ENCODE results near the gene BBS4. TPM values are rescaled to one million over a fixed set of nuclear protein-coding genes. Genes with fewer than 3 reads are reported as not detected.
"Not testable (repeated sequence)": the region's sequence is repeated elsewhere in the genome, so short reads cannot be mapped to it uniquely, and the experiment has no call there.

BBS4 gene
- total RNA-seq, 1 donor from 2014 or later, result 26.6 TPM

DNA sequence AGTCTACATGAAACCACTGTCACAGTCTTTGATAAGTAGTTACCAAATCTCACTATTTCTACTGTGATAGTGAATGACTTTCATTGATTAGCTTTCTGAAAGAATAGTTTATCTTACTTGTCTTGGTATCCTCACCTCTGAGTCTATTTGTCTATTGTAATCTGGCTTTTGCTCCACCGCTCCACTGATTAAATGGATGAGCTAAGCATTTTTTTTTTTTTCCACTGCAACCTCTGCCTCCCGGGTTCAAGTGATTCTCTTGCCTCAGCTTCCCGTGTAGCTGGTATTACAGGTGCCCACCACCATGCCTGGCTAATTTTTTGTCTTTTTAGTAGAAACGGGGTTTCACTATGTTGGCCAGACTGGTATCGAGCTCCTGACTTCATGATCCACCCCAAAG lies 12.9 kb downstream of the BBS4 start:
- no peak overlapping the region for H3K9ac ChIP-seq (ENCODE audit: low read depth in 1 of 3, low read length in 3 of 3)
- no peak overlapping the region for H3K27ac ChIP-seq (ENCODE audit: low read depth, low read length)
- H3K27me3 ChIP-seq (ENCODE audit: control insufficient read depth in 3 of 3, insufficient read depth in 3 of 3, low read length in 3 of 3), result no peaks in the 10 kb centered on the region
- H3K36me3 ChIP-seq (ENCODE audit: control insufficient read depth in 3 of 3, insufficient read depth in 3 of 3, low read length in 3 of 3), result peaks cover 0 to 3% (median 0%) of the 10 kb centered on the region in 3 donors
- no peaks in the 10 kb centered on the region for H3K9me3 ChIP-seq (ENCODE audit: control insufficient read depth in 3 of 3, low read length in 3 of 3)
- H3K4me3 ChIP-seq (ENCODE audit: low read length in 3 of 3), result no peak overlapping the region
- H3K4me1 ChIP-seq (ENCODE audit: control insufficient read depth in 3 of 3, insufficient read depth in 3 of 3, low read length in 3 of 3), result no peaks in the 10 kb centered on the region

DNA sequence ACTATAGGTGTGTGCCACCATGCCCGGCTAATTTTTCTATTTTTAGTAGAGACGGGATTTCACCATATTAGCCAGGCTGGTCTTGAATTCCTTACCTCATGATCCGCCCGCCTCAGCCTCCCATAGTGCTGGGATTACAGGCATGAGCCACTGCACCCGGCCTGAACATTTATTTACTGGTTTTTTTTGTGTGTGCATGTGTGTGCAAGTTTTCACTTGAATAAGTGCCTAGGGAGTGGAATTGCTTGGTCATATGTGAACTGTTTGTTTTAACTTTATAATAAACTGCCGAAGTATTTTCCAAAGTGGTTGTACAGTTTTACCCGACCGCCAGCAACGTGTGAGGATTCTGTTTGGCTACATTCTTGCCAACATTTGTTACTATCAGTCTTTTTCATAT lies 14.1 kb downstream of the BBS4 start:
- H3K9ac ChIP-seq (ENCODE audit: low read depth in 1 of 3, low read length in 3 of 3), result no peak overlapping the region
- no peak overlapping the region for H3K4me3 ChIP-seq (ENCODE audit: low read length in 3 of 3)
- no peak overlapping the region for H3K27ac ChIP-seq (ENCODE audit: low read depth, low read length)
- H3K9me3 ChIP-seq (ENCODE audit: control insufficient read depth in 3 of 3, low read length in 3 of 3), result no peaks in the 10 kb centered on the region
- H3K4me1 ChIP-seq (ENCODE audit: control insufficient read depth in 3 of 3, insufficient read depth in 3 of 3, low read length in 3 of 3), result no peaks in the 10 kb centered on the region
- H3K27me3 ChIP-seq (ENCODE audit: control insufficient read depth in 3 of 3, insufficient read depth in 3 of 3, low read length in 3 of 3), result no peaks in the 10 kb centered on the region
- H3K36me3 ChIP-seq (ENCODE audit: control insufficient read depth in 3 of 3, insufficient read depth in 3 of 3, low read length in 3 of 3), result peaks cover 0 to 3% (median 0%) of the 10 kb centered on the region in 3 donors

DNA sequence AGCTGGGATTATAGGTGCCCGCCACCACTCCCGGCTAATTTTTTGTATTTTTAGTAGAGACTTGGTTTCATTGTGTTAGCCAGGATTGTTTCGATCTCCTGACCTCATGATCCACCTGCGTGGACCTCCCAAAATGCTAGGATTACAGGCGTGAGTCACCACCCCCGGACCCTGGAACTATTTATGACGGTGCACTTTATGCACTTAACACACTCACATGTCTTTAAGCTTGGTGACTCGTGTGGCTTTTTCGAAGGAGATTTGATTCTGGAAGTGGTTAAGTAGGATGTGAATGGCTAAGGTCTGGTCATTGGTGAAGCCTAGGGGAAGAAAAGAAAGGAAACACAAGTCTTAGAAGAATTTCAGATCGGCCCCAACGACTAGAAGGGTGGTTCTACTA lies 20.3 kb downstream of the BBS4 start:
- Histone ChIP-seq H3K9me3 (ENCODE audit: control insufficient read depth in 3 of 3, low read length in 3 of 3) (no peaks in the 10 kb centered on the region), H3K27me3 (ENCODE audit: control insufficient read depth in 3 of 3, insufficient read depth in 3 of 3, low read length in 3 of 3) (no peaks in the 10 kb centered on the region), H3K4me1 (ENCODE audit: control insufficient read depth in 3 of 3, insufficient read depth in 3 of 3, low read length in 3 of 3) (no peaks in the 10 kb centered on the region), H3K36me3 (ENCODE audit: control insufficient read depth in 3 of 3, insufficient read depth in 3 of 3, low read length in 3 of 3) (peaks cover 0 to 2% (median 0%) of the 10 kb centered on the region in 3 donors), H3K4me3 (ENCODE audit: low read length in 3 of 3) (no peak overlapping the region), H3K27ac (ENCODE audit: low read depth, low read length) (no peak overlapping the region), H3K9ac (ENCODE audit: low read depth in 1 of 3, low read length in 3 of 3) (no peak overlapping the region)

DNA sequence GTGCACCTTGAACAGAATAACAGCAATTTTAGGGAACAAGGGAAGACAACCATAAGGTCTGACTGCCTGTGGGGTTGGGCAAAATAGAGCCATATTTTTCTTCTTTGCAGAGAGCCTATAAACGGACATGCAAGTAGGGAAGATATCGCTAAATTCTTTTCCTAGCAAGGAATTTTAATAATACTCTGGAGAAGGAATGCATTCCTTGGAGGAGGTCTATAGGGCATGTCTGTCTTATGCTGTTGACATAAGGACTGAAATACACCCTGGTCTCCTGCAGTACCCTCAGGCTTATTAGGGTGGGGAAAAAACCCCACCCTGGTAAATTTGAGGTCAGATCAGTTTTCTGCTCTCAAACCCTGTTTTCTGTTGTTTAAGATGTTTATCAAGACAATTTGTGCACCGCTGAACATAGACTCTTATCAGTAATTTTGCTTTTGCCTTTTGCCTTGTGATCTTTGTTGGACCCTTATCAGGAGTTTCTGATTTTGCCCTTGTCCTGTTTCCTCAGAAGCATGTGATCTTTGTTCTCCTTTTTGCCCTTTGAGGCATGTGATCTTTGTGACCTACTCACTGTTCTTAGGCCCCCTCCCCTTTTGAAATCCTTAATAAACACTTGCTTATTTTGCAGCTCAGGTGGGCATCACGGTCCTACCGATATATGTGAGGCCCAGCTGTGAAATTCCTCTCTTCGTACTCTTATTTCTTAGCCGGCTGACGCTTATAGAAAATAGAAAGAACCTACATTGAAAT lies 22.7 kb downstream of the BBS4 start:
- H3K36me3 ChIP-seq (ENCODE audit: control insufficient read depth in 3 of 3, insufficient read depth in 3 of 3, low read length in 3 of 3), result peaks cover 2 to 15% (median 14%) of the 10 kb centered on the region in 3 donors
- H3K4me1 ChIP-seq (ENCODE audit: control insufficient read depth in 3 of 3, insufficient read depth in 3 of 3, low read length in 3 of 3); H3K27me3 ChIP-seq (ENCODE audit: control insufficient read depth in 3 of 3, insufficient read depth in 3 of 3, low read length in 3 of 3): not testable (repeated sequence)

DNA sequence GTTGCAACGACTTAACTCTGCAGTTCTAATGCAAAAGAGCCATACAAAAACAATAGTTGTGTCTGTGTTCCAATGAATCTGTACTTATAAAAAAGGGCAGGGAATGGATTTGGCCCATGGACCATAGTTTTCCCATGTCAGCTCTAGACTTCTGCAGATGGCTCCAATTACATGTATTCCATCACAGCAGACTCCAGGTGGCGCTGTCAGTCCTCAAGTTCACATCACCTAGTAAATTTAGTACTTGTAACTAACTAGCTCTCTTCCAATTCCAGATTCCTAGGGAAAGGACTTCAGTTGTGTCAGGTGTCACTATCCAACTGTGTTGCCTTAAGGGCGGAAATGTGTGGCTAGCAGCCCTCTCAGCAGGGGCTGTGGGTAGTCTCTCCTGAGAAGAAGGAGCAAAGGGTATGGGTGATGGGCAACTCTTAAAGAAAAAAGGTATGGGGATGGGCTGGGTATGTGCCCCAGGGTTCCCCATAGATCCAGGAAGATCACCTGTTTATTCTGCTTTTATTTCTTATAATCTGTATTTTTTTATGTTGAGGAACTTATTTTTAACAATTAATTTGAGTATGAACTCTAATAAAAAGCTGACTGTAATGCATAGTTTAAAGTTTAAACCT lies 36.2 kb downstream of the BBS4 start:
- Histone ChIP-seq H3K4me1 (ENCODE audit: control insufficient read depth in 3 of 3, insufficient read depth in 3 of 3, low read length in 3 of 3) (peaks cover 0 to 2% (median 0%) of the 10 kb centered on the region in 3 donors), H3K36me3 (ENCODE audit: control insufficient read depth in 3 of 3, insufficient read depth in 3 of 3, low read length in 3 of 3) (peaks cover 0 to 8% (median 5%) of the 10 kb centered on the region in 3 donors), H3K9ac (ENCODE audit: low read depth in 1 of 3, low read length in 3 of 3) (no peak overlapping the region), H3K9me3 (ENCODE audit: control insufficient read depth in 3 of 3, low read length in 3 of 3) (no peaks in the 10 kb centered on the region), H3K27me3 (ENCODE audit: control insufficient read depth in 3 of 3, insufficient read depth in 3 of 3, low read length in 3 of 3) (no peaks in the 10 kb centered on the region), H3K4me3 (ENCODE audit: low read length in 3 of 3) (no peak overlapping the region), H3K27ac (ENCODE audit: low read depth, low read length) (no peak overlapping the region)

More for the DNA sequence above, 22.7 kb downstream of the BBS4 start:
- not testable (repeated sequence) for H3K4me3 ChIP-seq (ENCODE audit: low read length in 3 of 3); H3K9ac ChIP-seq (ENCODE audit: low read depth in 1 of 3, low read length in 3 of 3); H3K27ac ChIP-seq (ENCODE audit: low read depth, low read length); H3K9me3 ChIP-seq (ENCODE audit: control insufficient read depth in 3 of 3, low read length in 3 of 3)

DNA sequence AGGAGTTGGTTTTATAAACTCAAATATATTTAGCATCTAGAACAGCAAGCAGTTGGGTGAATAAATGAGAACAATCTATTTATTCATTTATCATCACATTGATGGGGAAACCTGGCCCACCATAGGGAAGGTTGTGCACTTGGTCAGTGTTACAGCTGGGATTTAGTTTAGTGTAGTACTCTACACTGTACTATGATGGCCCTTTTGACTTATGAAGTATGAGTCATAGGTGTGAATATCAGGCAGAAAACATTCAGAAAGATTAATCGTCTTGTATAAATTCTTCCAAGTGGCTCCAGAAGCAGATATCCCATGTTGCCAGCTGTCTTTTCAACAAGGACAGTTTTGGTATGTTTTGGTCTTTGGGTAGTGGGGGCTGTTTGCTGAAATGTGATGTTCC lies 38.0 kb downstream of the BBS4 start:
- H3K27me3 ChIP-seq (ENCODE audit: control insufficient read depth in 3 of 3, insufficient read depth in 3 of 3, low read length in 3 of 3), result no peaks in the 10 kb centered on the region
- H3K4me1 ChIP-seq (ENCODE audit: control insufficient read depth in 3 of 3, insufficient read depth in 3 of 3, low read length in 3 of 3), result peaks cover 0 to 2% (median 0%) of the 10 kb centered on the region in 3 donors
- H3K36me3 ChIP-seq (ENCODE audit: control insufficient read depth in 3 of 3, insufficient read depth in 3 of 3, low read length in 3 of 3), result peaks cover 4 to 15% (median 5%) of the 10 kb centered on the region in 3 donors
- no peaks in the 10 kb centered on the region for H3K9me3 ChIP-seq (ENCODE audit: control insufficient read depth in 3 of 3, low read length in 3 of 3)
- H3K27ac ChIP-seq (ENCODE audit: low read depth, low read length), result no peak overlapping the region
- no peak overlapping the region for H3K9ac ChIP-seq (ENCODE audit: low read depth in 1 of 3, low read length in 3 of 3)
- H3K4me3 ChIP-seq (ENCODE audit: low read length in 3 of 3), result no peak overlapping the region

DNA sequence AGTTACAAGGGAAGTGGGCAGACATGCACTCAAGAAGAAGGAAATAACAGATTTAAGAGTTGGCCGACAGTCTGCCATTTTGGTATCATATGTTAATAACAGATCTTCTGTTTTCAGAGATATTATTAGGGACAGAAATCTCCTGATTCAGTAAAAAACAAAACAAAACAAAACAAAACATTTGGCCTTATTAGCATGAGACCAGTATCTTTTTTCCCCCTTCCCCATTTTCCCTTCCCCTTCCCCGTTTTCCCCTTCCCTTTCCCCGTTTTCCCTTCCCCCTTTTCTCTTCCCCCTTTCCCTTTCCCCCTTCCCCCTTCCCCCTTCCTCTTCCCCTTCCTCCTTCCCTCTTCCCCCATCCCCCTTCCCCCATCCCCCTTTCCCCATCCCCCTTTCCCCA lies 39.4 kb downstream of the BBS4 start:
- H3K9me3 ChIP-seq (ENCODE audit: control insufficient read depth in 3 of 3, low read length in 3 of 3), result no peaks in the 10 kb centered on the region
- no peak overlapping the region for H3K27ac ChIP-seq (ENCODE audit: low read depth, low read length)
- peaks cover 0 to 2% (median 0%) of the 10 kb centered on the region in 3 donors for H3K4me1 ChIP-seq (ENCODE audit: control insufficient read depth in 3 of 3, insufficient read depth in 3 of 3, low read length in 3 of 3)
- H3K9ac ChIP-seq (ENCODE audit: low read depth in 1 of 3, low read length in 3 of 3), result no peak overlapping the region
- H3K4me3 ChIP-seq (ENCODE audit: low read length in 3 of 3), result no peak overlapping the region
- no peaks in the 10 kb centered on the region for H3K27me3 ChIP-seq (ENCODE audit: control insufficient read depth in 3 of 3, insufficient read depth in 3 of 3, low read length in 3 of 3)
- peaks cover 4 to 15% (median 5%) of the 10 kb centered on the region in 3 donors for H3K36me3 ChIP-seq (ENCODE audit: control insufficient read depth in 3 of 3, insufficient read depth in 3 of 3, low read length in 3 of 3)

DNA sequence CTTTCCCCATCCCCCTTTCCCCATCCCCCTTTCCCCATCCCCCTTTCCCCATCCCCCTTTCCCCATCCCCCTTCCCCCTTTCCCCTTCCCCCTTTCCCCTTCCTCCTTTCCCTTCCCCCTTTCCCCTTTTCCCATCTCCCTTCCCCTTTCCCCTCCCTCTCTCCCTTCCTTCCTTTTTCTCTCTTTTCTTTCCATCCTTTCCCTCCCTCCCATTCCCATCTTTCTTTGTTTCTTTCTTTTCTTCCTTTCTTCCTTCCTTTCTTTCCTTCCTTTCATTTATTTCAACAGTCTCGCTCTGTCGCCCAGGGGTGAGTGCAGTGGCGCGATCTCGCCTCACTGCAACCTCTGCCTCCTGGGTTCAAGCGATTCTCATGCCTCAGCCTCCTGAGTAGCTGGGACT lies 39.8 kb downstream of the BBS4 start:
- H3K4me3 ChIP-seq (ENCODE audit: low read length in 3 of 3); H3K4me1 ChIP-seq (ENCODE audit: control insufficient read depth in 3 of 3, insufficient read depth in 3 of 3, low read length in 3 of 3); H3K27me3 ChIP-seq (ENCODE audit: control insufficient read depth in 3 of 3, insufficient read depth in 3 of 3, low read length in 3 of 3); H3K27ac ChIP-seq (ENCODE audit: low read depth, low read length); H3K9me3 ChIP-seq (ENCODE audit: control insufficient read depth in 3 of 3, low read length in 3 of 3); H3K9ac ChIP-seq (ENCODE audit: low read depth in 1 of 3, low read length in 3 of 3): not testable (repeated sequence)
- peaks cover 4 to 15% (median 5%) of the 10 kb centered on the region in 3 donors for H3K36me3 ChIP-seq (ENCODE audit: control insufficient read depth in 3 of 3, insufficient read depth in 3 of 3, low read length in 3 of 3)

DNA sequence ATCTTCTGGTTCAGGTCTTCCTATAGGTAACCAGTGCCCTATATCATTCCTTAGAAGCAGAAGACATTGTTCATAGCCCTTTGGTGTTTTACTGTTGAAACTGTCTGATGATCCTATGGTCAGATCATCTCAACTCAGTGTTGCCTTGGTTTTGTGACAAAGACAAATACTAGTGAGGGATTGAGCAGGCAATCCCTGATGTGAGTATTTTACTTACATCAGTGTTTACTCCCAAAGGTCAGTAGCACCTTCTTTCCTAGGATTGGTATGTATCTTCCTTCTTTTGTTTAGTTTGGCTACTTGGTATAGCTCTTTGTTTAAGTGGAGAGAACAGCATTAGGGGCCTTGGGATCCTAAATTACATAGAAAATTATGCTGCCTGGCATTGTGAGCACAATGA lies 41.1 kb downstream of the BBS4 start:
- Histone ChIP-seq H3K9ac (ENCODE audit: low read depth in 1 of 3, low read length in 3 of 3) (no peak overlapping the region), H3K4me1 (ENCODE audit: control insufficient read depth in 3 of 3, insufficient read depth in 3 of 3, low read length in 3 of 3) (peaks cover 0 to 1% (median 0%) of the 10 kb centered on the region in 3 donors), H3K36me3 (ENCODE audit: control insufficient read depth in 3 of 3, insufficient read depth in 3 of 3, low read length in 3 of 3) (peaks cover 6 to 26% (median 13%) of the 10 kb centered on the region in 3 donors), H3K4me3 (ENCODE audit: low read length in 3 of 3) (no peak overlapping the region), H3K9me3 (ENCODE audit: control insufficient read depth in 3 of 3, low read length in 3 of 3) (no peaks in the 10 kb centered on the region), H3K27me3 (ENCODE audit: control insufficient read depth in 3 of 3, insufficient read depth in 3 of 3, low read length in 3 of 3) (no peaks in the 10 kb centered on the region), H3K27ac (ENCODE audit: low read depth, low read length) (no peak overlapping the region)

DNA sequence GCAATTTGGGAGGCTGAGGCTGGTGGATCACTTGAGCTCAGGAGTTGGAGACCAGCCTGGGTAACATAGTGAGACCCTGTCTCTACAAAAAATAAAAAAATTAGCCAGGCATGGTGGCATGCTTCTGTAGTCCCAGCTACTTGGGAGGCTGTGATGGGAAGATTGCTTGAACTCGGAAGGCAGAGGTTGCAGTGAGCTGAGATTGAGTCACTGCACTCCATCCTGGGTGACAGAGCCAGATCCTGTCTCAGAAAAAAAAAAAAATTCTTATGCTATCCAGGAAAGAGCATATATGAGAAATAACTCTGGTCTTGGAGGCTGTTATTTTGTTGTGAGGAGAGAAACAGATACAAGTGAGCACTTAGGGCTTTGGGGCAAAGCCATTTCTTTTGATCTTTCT lies 42.2 kb downstream of the BBS4 start:
- peaks cover 6 to 28% (median 17%) of the 10 kb centered on the region in 3 donors for H3K36me3 ChIP-seq (ENCODE audit: control insufficient read depth in 3 of 3, insufficient read depth in 3 of 3, low read length in 3 of 3)
- H3K9ac ChIP-seq (ENCODE audit: low read depth in 1 of 3, low read length in 3 of 3); H3K27me3 ChIP-seq (ENCODE audit: control insufficient read depth in 3 of 3, insufficient read depth in 3 of 3, low read length in 3 of 3); H3K4me3 ChIP-seq (ENCODE audit: low read length in 3 of 3); H3K4me1 ChIP-seq (ENCODE audit: control insufficient read depth in 3 of 3, insufficient read depth in 3 of 3, low read length in 3 of 3); H3K27ac ChIP-seq (ENCODE audit: low read depth, low read length); H3K9me3 ChIP-seq (ENCODE audit: control insufficient read depth in 3 of 3, low read length in 3 of 3): not testable (repeated sequence)

Data from skeletal muscle tissue (tissue), 4 donors.